ENCODE data around the gene LMLN.
"Not testable (repeated sequence)": the region's sequence is repeated elsewhere in the genome, so short reads cannot be mapped to it uniquely, and the experiment has no call there.

Gene LMLN

GRCh38 chr3:198081421-198081844 is 121.4 kb downstream of the LMLN start:
- no peak for DNase-seq

- not testable (repeated sequence) for DNase-seq
These were observed 122.2 kb downstream of the LMLN start for GRCh38 chr3:198082226-198082625.

GRCh38 chr3:198088421-198088955 is 128.5 kb downstream of the LMLN start:
- DNase-seq: no peak

GRCh38 chr3:198090795-198091332 is 130.8 kb downstream of the LMLN start:
- no peak for DNase-seq

GRCh38 chr3:198092276-198092675 is 132.3 kb downstream of the LMLN start:
- no peak for DNase-seq

- DNase-seq: no peak
These were observed 133.2 kb downstream of the LMLN start for GRCh38 chr3:198093112-198093679.

Data from NCI-H1092 (cell line).